B cell (primary cell): ENCODE results near the gene KLHL6. TPM values are rescaled to one million over a fixed set of nuclear protein-coding genes. Genes with fewer than 3 reads are reported as not detected.

Source experiments
- ATAC-seq: fragments of 200-7000 bp; cut with Tn5 transposase; one replicate; pipeline ENCODE4 v1.10.0; 2021; ENCODE audit warnings: low read depth, mild to moderate bottlenecking, moderate number of reproducible peaks, moderate library complexity
- CTCF ChIA-PET: fragments of 350-600 bp; sonication (Branson Sonifier 250); formaldehyde crosslinking; loops from one replicate; lab custom pipeline; 2021; ENCODE audit warnings: antibody characterized with exemption, inconsistent platforms; lab: Charles Lee
- POLR2A ChIA-PET: fragments of 350-600 bp; sonication (Branson Sonifier 250); formaldehyde crosslinking; loops from one replicate; lab custom pipeline; 2021; ENCODE audit warnings: antibody characterized with exemption; lab: Charles Lee
- DNase-seq: peaks from one replicate; pipeline ENCODE4 v3.0.0; 2013
- H2AFZ ChIP-seq: 2 replicates; pipeline ENCODE4 v1.6.1; 2012; ENCODE audit warnings: mild to moderate bottlenecking, low read depth, low read length; ENCODE audit not compliant: insufficient read depth, poor library complexity, severe bottlenecking
- H3K27ac ChIP-seq, 2 donors: 1 replicate in 1 of 2; 2 replicates in 1 of 2; pipeline ENCODE4 v1.5.1; 2012 to 2013; ENCODE audit warnings: low read length in 2 of 2, mild to moderate bottlenecking in 2 of 2, moderate library complexity in 1 of 2
- H3K27me3 ChIP-seq, 4 experiments: fragments of 200-600 bp in 1 of 4; sonication (generic) in 1 of 4; replicated peaks in 1 of 4; 1 replicate in 2 of 4; 2 replicates in 2 of 4; pipeline versions ENCODE4 v1.6.1 to v1.7.0; 2013 to 2016; ENCODE audit warnings: low read length in 3 of 4, mild to moderate bottlenecking in 2 of 4, mixed read lengths in 1 of 4, moderate library complexity in 1 of 4; ENCODE audit not compliant: insufficient read depth in 4 of 4, control insufficient read depth in 3 of 4; ENCODE audit errors: control extremely low read depth in 1 of 4
- H3K36me3 ChIP-seq, 2 experiments: replicated peaks in 1 of 2; 1 replicate in 1 of 2; 2 replicates in 1 of 2; pipeline versions ENCODE4 v1.6.1 to v1.7.1; 2013; ENCODE audit warnings: low read length in 1 of 2; ENCODE audit not compliant: insufficient read depth in 2 of 2, control insufficient read depth in 1 of 2; ENCODE audit errors: control extremely low read depth in 1 of 2, extremely low read depth in 1 of 2
- H3K4me1 ChIP-seq, 2 donors: fragments of 200-600 bp in 1 of 2; sonication (generic) in 1 of 2; 1 replicate in 1 of 2; 2 replicates in 1 of 2; pipeline versions ENCODE4 v1.5.1 to v1.6.1; 2013 to 2017; ENCODE audit warnings: low read length in 2 of 2; ENCODE audit not compliant: control insufficient read depth in 2 of 2, insufficient read depth in 2 of 2
- H3K4me2 ChIP-seq: replicated peaks from 2 replicates; pipeline ENCODE3; 2012; ENCODE audit warnings: mild to moderate bottlenecking, low read depth, low read length; ENCODE audit not compliant: poor library complexity, severe bottlenecking
- H3K4me3 ChIP-seq, 5 experiments: fragments of 200-600 bp in 1 of 5; sonication (generic) in 1 of 5; 1 replicate in 3 of 5; 2 replicates in 2 of 5; pipeline versions ENCODE4 v1.5.1 to v1.7.0; 2011 to 2016; ENCODE audit warnings: low read length in 4 of 5, mild to moderate bottlenecking in 4 of 5, low read depth in 2 of 5, control low read depth in 1 of 5, moderate library complexity in 1 of 5; ENCODE audit not compliant: insufficient read depth in 1 of 5; ENCODE audit errors: control extremely low read depth in 1 of 5, extremely low read depth in 1 of 5
- H3K79me2 ChIP-seq: fragments of 200-600 bp; sonication (generic); one replicate; pipeline ENCODE4 v1.6.0; 2016; ENCODE audit warnings: low read length; ENCODE audit not compliant: control insufficient read depth, insufficient read depth
- H3K9ac ChIP-seq: fragments of 200-600 bp; sonication (generic); 2 replicates; pipeline ENCODE4 v1.6.1; 2017; ENCODE audit warnings: mild to moderate bottlenecking, low read length, moderate library complexity
- H3K9me3 ChIP-seq, 3 donors: one replicate each; pipeline versions ENCODE4 v1.6.1 to v1.7.1; 2013; ENCODE audit warnings: low read length in 2 of 3; ENCODE audit not compliant: control insufficient read depth in 2 of 3, insufficient read depth in 1 of 3; ENCODE audit errors: control extremely low read depth in 1 of 3
- H4K20me1 ChIP-seq: 2 replicates; pipeline ENCODE4 v1.6.0; 2012; ENCODE audit warnings: mild to moderate bottlenecking, low read length; ENCODE audit not compliant: insufficient read depth, control insufficient read depth, poor library complexity, severe bottlenecking
- H3K27ac Mint-ChIP-seq: one replicate; pipeline ENCODE4 v1.8.0; 2021; ENCODE audit warnings: mixed read lengths
- H3K27me3 Mint-ChIP-seq: one replicate; pipeline ENCODE4 v1.8.0; 2021; ENCODE audit warnings: mixed read lengths
- H3K4me1 Mint-ChIP-seq: one replicate; pipeline ENCODE4 v1.8.0; 2021; ENCODE audit warnings: mixed read lengths
- H3K4me3 Mint-ChIP-seq: one replicate; pipeline ENCODE4 v1.8.0; 2021; ENCODE audit warnings: mixed read lengths
- H3K9me3 Mint-ChIP-seq: one replicate; pipeline ENCODE4 v1.8.0; 2022; ENCODE audit warnings: mixed read lengths; ENCODE audit not compliant: insufficient read depth
- CTCF ChIP-seq: fragments of 200-600 bp; IDR thresholded peaks from one replicate; pipeline ENCODE4 v1.8.0; 2022; ENCODE audit warnings: antibody characterized with exemption, mild to moderate bottlenecking
- EZH2 ChIP-seq: IDR thresholded peaks from 2 replicates; pipeline ENCODE4 v1.6.1; 2012; ENCODE audit warnings: borderline replicate concordance, low read depth, mild to moderate bottlenecking, moderate library complexity, low read length; ENCODE audit not compliant: insufficient read depth, poor library complexity, severe bottlenecking
- WGBS: methylation state at CpG from one replicate; pipeline ENCODE4 v1.1.5; 2013; ENCODE audit warnings: missing lambda C conversion rate; ENCODE audit not compliant: insufficient coverage; 5-methylcytosine and 5-hydroxymethylcytosine counted together
- intact Hi-C: fragments of 100-400 bp; cut with micrococcal nuclease; formaldehyde crosslinking; loops from one replicate; pipeline ENCODE4 v1.10.0; 2022
- polyA plus RNA-seq: library from polyadenylated mRNA; depleted of rRNA; stranded (reverse); fragments of >200 nt; gene quantifications from 2 replicates; pipeline ENCODE4 v1.2.3, GENCODE V29; 2012
- small RNA-seq: library from RNA; depleted of rRNA; stranded (forward); fragments of <200 nt; gene quantifications from one replicate; pipeline ENCODE3, GENCODE V24; 2012; ENCODE audit warnings: low replicate concordance, low read depth; ENCODE audit not compliant: insufficient read length
- total RNA-seq, 2 donors: library from RNA; stranded (reverse); fragments of 120-200 nt in 1 of 2; gene quantifications; 1 replicate in 1 of 2; 2 replicates in 1 of 2; pipeline versions ENCODE4 v1.2.3 to v1.2.4, GENCODE V29; 2013 to 2022

KLHL6 gene
- total and polyA plus RNA-seq, 2 donors (not counting 1 experiment from before 2014, with no cell fraction given), result 29.6 to 69.7 TPM

- TF ChIP-seq EZH2 (no peak), CTCF (no peak)
- peaks cover 9% of the 10 kb centered on the region for H3K4me1 Mint-ChIP-seq
- H3K4me3 Mint-ChIP-seq, result no peak overlapping the region
- H3K27ac Mint-ChIP-seq, result no peak overlapping the region
- ChIA-PET POLR2A (no interaction called here), CTCF (interaction anchor here (1.1 to 1.5 kb wide), 2 partner anchors 10 to 56 kb away, joined by 3 read pairs; no protein-coding TSS in a partner anchor)
- Histone ChIP-seq H3K4me3 (no peak overlapping the region), H2AFZ (no peak overlapping the region), H3K4me2 (no peak overlapping the region), H3K36me3 (no peaks in the 10 kb centered on the region), H3K27me3 (peaks cover 0 to 3% (median under 1%) of the 10 kb centered on the region in 4 experiments), H4K20me1 (no peaks in the 10 kb centered on the region), H3K79me2 (no peaks in the 10 kb centered on the region), H3K4me1 (peaks cover 5 to 7% of the 10 kb centered on the region in 2 donors), H3K27ac (no peak overlapping the region), H3K9ac (no peak overlapping the region), H3K9me3 (peaks cover 0 to 5% (median 2%) of the 10 kb centered on the region in 3 donors)
- WGBS, result 80% methylated on average over 6 of the region's 6 CpGs
- peaks cover 6% of the 10 kb centered on the region for H3K9me3 Mint-ChIP-seq
- intact Hi-C loops, result no loop called here
- ATAC-seq (no peak), DNase-seq (no peak)
- peaks cover 5% of the 10 kb centered on the region for H3K27me3 Mint-ChIP-seq
These were observed 117.6 kb downstream of the KLHL6 start for GRCh38 chr3:183437666-183438564.

Small RNA genes lying within 50 kb of the gene (small RNA-seq; reads per million reads assigned to genes)
- gene RF00092 (not detected), gene RF00394 (not detected), gene RF01241 (1.1 reads per million), gene SNORA63D (7.6 reads per million, percentile 79 among the genes with 10 or more reads in this experiment)

Other genes starting within 250 kb of the KLHL6 start
- 1.5 and 1.6 TPM in 2 replicates for gene MCF2L2, start 127.1 kb downstream of the KLHL6 start, total RNA-seq
- gene MCF2L2, start 127.1 kb downstream of the KLHL6 start, polyA plus RNA-seq, result 0.03 TPM in 1 of 2 replicates, not detected in the other
- gene KLHL24, start 79.9 kb upstream of the KLHL6 start, total RNA-seq, result 134 and 139 TPM in 2 replicates
- gene KLHL24, start 79.9 kb upstream of the KLHL6 start, polyA plus RNA-seq, result 37.4 and 80.8 TPM in 2 replicates
- gene YEATS2, start 142.1 kb upstream of the KLHL6 start, total RNA-seq, result 26.7 and 30.6 TPM in 2 replicates
- 20.2 and 21.8 TPM in 2 replicates for gene YEATS2, start 142.1 kb upstream of the KLHL6 start, polyA plus RNA-seq